ENCODE measurements around the gene B4GALNT4.
"Not testable (repeated sequence)": the region's sequence is repeated elsewhere in the genome, so short reads cannot be mapped to it uniquely, and the experiment has no call there.

The B4GALNT4 gene

GRCh38 chr11:409600-410483, 40.5 kb downstream of the B4GALNT4 start:
- no peak for DNase-seq

- not testable (repeated sequence) for DNase-seq
These were observed 41.4 kb downstream of the B4GALNT4 start for GRCh38 chr11:410711-411110.

DNA sequence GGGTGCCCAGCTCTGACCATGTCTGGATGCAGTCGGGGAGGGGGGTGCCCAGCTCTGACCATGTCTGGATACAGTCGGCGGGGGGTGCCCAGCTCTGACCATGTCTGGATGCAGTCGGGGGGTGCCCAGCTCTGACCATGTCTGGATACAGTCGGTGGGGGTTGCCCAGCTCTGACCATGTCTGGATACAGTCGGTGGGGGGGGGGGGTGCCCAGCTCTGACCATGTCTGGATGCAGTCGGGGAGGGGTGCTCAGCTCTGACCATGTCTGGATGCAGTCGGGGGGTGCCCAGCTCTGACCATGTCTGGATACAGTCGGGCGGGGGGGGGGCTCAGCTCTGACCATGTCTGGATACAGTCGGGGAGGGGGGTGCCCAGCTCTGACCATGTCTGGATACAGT, 42.2 kb downstream of the B4GALNT4 start:
- not testable (repeated sequence) for DNase-seq

DNA sequence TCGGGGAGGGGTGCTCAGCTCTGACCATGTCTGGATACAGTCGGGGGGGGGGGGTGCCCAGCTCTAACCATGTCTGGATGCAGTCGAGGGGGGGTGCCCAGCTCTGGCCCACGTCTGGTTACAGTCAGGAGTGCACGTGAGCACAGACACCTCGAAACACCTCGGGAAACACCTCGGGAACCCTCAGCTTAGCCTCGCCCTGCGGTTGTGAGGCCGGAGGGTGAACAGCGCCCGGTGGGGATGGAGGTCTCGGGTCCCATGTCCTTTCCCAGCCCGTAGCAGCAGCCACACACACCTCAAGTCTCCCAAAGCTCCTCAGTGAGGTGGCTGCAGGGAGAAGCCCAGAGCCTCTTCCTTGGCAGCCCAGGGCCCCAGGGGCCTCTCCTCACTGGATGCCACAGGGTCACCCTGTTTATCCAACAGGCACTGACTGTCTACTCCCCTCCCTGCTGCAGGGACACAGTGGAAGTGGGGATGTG, 43.4 kb downstream of the B4GALNT4 start:
- no peak for DNase-seq

GRCh38 chr11:413120-414081, 44.1 kb downstream of the B4GALNT4 start:
- peak; percentile 5 for DNase-seq

DNA sequence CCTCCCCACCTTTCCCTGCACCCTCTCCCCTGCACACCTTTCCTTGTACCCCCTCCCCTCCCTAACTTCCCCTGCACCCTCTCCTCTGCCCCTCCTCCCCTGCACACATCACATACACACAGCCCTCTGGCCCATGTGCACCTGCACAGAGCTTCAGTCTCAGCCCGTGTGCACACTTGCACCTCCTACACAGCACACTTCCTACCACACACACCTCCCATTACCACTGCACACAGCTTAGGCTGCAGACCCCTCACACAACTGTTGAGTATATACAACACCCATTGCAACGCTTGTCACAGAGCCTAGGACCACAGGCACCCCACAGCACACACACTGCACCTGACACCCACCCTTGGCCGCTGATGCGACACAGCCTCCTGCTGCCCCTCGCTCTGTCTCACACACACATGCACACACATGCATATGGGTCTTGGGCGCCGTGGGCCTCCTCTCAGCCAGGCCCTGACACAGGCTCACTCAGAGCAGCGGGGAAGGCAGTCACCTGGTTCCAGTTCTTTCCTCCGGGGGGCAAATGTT, 45.1 kb downstream of the B4GALNT4 start:
- no peak for DNase-seq

DNA sequence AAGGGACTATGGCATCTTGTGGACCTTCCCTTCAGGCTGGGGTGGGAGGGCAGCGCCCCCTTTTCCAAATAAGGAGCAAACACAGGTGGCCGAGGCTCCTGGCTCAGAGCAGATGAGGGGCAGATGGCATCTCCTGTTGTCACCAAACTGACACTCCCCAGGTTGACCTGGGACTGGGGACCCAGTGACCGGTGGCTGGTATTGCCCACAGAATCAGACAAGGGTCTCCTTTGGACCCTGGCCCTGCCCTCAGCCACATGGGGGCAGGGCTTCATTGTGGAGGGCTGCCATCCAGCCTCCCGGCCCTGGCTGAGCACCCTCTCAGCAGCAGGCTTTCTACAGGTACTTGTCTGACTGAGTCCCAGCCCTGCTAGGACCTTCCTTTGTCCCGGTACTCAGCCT, 46.3 kb downstream of the B4GALNT4 start:
- DNase-seq = no peak

DNA sequence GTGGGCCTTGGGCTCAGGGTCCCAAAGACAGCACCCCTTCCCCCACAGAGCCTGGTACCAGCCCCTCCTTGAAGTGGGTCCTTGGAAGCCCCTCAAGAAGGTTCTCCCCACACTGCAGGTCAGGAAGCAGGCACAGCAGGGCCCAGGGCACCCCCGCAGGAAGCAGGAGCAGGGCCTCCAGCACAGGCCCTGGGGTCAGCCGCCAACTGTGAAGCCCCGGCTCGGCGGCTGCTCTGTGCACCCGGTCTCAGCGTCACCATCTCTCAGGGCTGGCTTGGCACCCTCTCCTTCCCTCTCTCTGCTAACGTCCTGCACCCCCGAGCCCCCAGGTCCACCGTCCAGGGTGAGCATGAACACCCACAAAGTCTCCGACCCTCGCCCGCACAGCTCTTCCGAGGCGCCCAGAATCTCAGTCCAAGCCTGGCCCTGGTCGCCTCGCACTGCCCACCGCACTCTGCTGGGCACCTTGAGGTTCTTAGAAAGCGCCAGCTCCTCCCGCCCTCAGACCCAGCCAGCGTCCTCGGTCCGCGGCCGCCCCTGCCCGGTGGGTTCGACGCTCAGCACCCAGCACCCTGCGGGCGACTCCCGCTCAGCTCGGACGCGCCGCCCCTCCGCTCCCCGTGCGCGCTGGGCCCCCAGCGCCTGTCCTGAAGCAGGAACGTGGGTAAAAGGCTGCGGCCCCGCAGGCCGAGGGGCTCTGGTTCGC, 46.9 kb downstream of the B4GALNT4 start:
- DNase-seq = no peak

- no peak for DNase-seq
These were observed 47.7 kb downstream of the B4GALNT4 start for GRCh38 chr11:416757-417621.

DNA sequence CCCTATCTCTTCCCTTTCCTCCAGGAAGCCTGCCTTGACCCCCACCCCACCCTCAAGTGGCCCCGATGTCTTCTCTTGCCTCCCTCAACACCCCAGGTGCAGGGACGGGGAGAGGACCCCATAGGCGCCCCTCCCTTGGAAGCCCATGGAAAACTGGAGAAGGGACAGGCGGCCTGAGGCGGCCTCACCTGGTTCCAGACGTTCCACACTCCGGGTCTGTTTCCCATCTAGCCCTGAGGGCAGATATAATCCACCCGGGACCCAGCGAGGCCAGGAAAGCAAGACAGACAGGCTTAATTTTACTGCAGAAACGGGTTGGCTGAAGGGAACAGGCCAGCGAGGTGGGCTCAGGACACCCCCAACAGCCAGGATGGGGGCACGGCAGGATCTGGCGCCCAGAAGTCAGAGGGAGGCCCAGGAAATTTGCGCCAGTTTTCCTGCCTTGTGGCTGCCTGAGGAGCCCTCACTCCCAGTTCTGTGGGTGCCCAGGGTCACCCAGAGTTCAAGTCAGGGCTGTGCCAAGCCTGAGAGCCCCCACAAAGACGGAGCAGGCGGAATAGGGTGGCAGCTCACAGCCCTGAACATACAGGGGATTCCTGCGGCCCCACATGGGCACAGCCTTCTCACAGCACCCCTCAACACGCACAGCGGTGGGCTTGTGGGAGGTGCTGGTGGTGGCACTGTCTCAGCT, 48.5 kb downstream of the B4GALNT4 start:
- DNase-seq = no peak

DNA sequence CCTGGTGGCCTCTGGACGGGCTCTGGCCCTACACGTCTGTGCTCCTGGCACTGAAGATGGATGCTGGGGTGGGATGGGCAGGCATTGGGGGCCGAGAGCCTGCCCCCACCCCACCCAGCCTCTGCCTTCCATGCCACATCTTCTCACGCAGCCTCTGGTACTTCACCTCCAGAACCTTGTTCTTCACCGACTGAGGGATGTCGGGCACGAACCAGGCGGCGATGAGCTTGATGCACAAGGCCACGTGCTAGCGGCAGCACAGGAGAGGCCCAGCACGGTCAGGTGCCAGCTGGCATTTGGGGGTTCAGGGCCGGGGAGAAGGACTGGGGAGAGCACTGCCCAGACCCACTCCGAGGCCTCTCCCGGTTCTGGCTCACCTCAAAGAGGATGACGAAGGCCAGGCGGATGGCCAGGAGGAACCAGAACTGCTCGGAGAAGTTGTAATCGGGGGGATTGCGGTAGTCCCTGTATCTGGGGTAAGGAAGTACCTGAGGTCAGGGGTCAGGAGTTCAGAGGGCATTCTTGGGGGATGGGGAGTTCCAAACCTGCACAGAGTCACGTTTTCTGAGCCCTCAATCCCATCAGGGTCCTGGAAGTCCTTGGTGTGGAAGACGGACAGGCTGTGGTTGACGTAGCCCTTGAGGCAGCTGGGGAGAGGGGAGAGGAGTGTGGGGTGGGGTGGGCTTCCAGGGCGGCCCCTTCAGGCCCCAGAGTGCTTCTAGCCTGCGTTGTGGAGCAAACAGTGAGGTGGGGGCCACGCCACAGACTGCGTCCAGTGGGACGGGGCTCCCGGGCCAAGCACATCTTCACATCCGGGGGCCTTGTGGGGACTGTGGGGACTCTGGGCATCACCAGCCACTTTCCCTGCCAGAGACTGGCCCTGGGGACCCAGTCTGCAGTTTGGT, 49.3 kb downstream of the B4GALNT4 start:
- no peak for DNase-seq

DNA sequence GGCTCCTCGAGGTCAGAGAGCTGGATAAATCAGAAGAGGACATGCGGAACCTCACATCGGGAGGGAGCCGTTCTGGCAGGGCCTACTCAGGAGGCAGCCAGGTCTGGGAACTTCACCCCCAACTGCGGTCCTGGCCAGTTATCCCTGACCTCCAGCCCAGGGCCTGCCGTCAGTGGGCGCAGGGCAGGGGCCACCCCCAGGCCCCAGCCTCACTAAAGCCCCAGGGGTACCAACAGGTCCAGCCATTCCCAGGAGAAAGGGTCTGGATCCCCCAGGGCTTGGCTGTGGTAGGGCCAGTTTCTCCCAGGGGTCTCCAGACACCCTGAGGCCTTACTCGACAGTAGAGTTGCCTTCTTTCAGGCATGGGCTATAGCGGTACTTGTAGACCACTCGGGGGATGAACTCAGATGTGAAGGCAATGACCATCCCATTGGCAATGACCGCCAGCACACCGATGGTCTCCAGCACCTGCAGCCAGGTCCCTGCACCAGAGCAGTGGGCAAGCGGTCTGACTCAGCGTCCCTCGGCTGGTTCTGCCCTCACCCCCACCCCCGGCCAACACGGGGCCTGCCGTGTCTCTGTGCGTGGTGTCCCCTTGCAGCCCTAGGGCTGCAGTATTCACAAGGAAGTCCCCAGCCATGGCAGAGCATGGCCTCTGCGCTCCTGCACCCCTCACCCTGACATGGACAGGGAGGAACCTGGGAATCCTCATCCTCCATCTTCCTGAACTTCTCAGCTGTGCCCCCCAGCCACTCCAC, 50.1 kb downstream of the B4GALNT4 start:
- DNase-seq = no peak

DNA sequence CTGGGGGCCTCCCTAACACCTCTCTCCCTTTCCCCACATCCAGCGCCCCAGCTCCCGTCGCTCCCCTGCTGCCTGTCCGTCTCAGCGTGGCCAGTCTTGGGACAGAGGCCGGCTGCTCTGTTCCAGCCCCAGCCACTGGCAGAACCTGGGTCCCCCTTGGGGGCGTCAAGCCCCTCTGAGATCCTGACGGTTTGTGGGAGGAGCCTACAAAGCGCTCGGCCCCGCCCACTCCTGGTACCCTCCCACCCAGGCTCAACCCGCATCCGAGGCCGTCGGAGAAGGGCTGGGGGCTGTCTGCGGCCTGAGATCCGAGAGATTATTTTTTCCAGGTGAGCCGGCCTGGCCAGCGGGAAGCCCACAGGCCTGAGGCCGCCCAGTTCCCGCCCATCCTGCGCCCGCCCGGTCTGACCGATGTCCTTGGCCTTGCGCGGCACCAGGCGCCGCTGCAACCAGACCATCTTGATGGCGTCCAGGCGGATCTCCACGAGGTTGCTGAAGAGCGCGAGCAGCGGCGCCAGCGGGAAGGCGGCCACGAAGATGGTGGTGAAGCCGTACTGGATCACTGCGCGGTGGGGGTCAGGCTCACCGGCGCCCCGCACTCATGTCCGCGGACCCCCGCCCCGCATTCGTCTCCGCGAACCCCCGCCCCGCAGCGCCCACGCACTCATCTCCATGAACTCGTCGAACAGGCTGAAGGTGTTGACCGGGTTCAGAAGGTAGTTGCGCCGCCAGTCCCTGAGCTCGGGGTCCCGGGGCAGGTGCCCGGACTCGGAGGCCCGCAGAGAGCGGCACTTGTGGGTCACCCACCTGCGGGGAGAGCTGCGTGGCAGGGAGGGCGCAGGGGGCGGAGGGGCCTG, 51.0 kb downstream of the B4GALNT4 start:
- no peak for DNase-seq

GRCh38 chr11:420911-421321, 51.6 kb downstream of the B4GALNT4 start:
- no peak for DNase-seq

GRCh38 chr11:422249-422656, 53.0 kb downstream of the B4GALNT4 start:
- no peak for DNase-seq

DNA sequence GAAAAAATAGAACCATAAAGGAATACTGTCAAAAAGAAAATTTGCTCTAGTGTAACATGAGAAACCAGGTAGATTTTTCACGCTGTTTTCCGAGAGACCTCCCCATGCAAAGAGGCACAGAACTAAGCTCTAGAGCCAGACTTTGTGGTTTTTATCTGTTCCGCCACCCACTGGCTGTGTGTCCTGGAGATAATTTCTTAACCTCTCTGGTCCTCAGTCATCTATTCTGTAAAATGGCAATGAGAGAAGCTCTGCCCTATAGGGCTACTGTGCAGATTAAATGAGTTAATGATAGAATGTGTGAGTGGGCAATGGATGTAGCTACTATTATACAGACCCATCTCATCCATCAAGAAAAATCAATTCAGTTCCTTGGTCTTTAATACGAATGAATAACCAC, 54.9 kb downstream of the B4GALNT4 start:
- no peak for DNase-seq

DNA sequence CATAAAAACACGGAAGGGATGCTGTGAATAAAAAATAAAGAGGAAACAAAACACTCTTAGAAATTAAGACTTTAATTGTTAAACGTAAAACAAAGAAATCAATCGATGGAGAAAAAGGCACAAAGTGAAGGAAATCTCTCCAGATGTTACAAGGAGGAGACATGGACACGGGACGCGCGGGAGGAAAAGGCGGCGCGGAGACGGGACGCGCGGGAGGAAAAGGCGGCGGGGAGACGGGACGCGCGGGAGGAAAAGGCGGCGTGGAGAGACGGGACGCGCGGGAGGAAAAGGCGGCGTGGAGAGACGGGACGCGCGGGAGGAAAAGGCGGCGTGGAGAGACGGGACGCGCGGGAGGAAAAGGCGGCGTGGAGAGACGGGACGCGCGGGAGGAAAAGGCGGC, 55.5 kb downstream of the B4GALNT4 start:
- not testable (repeated sequence) for DNase-seq

- no peak for DNase-seq
These were observed 56.0 kb downstream of the B4GALNT4 start for GRCh38 chr11:425301-425700.

Measured in GF-D8 (cell line).